ENCODE data around the gene KRT79.
A peak's percentile ranks its signal among the peaks of the same experiment; 100 is the strongest.
"Not testable (repeated sequence)": the region's sequence is repeated elsewhere in the genome, so short reads cannot be mapped to it uniquely, and the experiment has no call there.

Gene KRT79

DNA sequence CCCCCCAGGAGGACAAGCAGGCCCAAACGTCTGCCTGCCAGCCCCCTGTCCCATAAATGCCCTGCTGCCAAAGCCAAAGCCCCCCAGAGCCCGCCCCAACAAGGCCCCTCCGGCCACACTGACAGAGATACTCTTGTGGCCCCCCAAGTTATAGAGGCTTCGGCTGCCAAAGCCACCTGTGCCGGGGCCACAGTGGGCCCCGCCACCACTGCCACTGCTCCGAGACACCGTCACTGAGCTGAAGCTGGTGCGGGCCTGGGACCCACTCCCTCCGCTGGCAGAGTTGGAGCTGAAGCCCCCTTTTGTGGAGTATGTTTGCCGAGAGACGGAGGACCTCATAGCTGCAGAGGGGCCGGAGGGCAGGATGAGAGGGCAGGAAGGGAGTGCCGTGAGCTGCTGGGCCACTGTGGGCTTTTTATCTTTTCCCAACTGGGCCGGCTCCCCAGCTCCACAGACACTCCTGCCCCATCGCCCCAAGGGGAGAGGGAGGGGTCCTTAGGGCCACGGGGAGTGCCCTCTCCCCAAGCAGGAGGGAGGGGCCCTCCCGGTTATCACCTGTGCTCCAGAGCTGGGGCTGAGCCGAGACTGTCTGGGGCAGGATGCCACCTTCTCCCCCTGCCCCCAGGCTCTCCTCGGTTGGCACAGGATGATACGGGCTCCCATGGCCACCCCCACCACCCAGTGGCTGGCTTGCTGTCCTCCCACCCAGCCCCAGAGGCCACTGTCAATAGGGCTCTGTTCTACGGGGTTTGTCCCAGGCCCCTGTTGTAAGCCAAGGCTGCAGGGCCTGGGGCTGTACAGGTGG is at the start of gene KRT79:
TSS of gene KRT79 (minus strand) at position 390 of the 805 bp plus-strand sequence. CDS start at position 339, 51 bp downstream.
- DNase-seq (ENCODE audit: low spot score): no peak

DNA sequence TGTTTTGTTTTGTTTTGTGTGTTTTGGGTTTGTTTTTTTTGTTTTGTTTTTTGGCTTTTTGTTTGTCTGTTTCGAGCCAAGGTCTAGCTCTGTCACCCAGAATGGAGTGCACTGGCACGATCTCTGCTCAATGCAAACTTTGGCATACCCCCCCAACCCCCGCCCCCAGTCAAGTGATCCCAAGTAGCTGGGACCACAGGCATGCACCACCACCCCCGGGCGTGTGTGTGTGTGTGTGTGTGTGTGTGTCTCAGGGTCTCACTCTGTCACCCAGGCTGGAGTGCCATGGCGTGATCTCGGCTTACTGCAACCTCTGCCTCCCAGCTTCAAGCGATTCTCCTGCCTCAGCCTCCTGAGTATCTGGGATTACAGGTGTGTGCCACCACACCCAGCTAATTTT is 46.4 kb upstream of the KRT79 start:
- DNase-seq (ENCODE audit: low spot score): not testable (repeated sequence)

DNA sequence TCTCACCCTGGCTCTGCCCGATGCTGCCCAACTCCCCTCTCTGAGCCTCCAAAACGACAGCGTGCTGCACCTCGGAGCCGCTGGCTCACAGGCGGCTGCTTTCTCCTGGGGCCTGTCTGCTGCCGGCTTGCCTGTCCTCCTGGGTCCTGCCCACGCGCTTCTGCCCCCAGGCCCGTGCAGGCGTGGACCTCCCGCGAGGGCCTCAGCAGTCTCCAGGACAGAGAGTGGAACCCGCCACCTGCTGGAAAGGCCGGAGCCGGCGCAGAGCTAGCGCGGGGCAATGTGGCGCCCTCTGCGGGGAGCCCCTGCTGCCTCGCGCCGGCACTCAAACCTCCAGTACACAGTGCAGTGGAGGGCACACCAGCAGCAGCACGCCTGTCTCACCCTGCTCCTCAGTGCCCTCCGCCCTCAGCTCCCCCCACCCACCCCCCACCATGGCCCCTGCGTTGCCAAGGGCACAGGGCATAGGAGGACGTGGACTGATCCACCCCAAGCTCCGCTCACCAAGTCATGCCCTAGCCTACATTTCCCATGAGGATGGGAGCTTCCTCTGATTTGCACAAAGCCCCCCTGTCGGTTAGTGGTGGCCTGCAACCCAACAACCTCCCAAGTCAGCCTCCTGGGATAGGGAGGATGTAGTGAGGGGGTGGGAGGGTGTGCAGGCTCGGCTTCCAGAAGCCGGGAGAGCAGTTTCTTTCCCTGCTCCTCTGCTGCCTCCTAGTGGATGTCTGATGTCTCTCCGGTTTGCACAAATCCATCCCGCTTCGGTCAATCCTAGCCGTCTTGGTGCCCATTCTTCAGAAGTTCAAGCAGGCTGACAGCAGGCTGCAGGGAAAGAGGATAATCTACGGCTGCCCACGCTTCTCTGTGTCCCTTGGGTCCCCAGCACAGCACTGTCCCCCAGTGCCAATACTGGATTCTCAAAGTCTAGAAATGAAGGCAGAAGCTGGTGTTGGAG is 45.6 kb upstream of the KRT79 start:
- DNase-seq (ENCODE audit: low spot score): peak; percentile 85

DNA sequence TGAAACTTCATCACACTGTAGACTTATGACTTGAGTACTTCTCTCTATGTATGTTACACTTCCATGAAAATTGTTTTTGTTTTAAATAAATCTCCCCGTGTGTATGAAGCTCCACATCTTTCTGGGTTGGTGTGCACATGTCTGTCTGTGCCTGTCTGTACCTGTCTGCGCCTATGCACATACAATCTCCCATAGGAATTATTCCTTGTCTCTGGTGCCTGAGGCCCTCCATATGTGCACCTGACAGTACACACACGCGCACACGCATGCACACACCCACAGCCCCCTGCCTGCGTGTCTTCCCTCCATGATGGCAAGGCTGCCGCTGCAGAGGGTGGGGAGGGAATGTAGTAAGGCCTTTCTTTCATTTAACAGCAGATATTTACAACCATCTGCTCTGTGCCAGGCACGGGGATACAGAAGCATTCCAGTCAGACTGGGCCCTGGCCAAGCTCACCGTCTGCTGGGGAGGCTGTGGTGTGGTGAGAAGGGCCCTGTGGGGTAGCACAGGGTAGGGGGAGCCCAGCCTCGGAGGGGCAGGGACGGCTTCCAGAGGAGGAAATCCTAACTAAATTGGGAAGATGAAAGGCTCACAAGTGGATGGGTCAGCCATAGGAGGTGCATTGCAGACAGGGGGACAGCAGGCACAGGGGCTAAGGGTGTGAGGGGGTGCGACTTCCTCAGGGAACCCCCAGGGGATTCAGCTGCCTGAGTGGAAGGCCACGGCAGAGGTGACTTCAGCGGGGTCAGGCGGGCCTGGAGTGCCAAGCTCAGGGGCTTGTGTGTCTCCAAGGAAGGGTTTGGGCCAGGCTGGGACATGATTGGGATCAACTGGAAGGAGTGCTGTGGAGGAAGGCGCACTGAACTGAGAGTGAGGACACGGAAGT is 44.6 kb upstream of the KRT79 start:
- DNase-seq (ENCODE audit: low spot score): no peak

GRCh38 chr12:52877242-52877641 is 43.1 kb upstream of the KRT79 start:
- no peak for DNase-seq (ENCODE audit: low spot score)

DNA sequence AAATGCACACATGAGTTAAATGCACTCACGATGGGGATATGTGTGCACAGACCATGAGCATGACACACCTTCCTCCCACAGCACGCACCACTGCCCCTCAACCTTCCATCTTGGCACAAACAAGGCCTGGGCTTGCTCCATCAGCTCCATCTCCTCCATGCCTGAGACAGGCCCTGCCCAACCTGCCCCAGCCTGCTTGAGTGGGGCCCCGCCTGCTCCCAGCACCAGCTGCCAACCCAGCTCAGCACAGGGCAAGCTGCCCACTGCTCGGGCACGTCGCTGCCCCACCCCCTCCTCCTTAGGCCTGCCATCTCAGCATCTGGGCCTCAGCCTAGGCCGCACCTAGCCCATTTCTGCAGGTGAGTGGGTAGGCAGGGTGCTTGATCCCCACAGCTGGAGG is 42.3 kb upstream of the KRT79 start:
- peak; percentile 85 for DNase-seq (ENCODE audit: low spot score)

DNA sequence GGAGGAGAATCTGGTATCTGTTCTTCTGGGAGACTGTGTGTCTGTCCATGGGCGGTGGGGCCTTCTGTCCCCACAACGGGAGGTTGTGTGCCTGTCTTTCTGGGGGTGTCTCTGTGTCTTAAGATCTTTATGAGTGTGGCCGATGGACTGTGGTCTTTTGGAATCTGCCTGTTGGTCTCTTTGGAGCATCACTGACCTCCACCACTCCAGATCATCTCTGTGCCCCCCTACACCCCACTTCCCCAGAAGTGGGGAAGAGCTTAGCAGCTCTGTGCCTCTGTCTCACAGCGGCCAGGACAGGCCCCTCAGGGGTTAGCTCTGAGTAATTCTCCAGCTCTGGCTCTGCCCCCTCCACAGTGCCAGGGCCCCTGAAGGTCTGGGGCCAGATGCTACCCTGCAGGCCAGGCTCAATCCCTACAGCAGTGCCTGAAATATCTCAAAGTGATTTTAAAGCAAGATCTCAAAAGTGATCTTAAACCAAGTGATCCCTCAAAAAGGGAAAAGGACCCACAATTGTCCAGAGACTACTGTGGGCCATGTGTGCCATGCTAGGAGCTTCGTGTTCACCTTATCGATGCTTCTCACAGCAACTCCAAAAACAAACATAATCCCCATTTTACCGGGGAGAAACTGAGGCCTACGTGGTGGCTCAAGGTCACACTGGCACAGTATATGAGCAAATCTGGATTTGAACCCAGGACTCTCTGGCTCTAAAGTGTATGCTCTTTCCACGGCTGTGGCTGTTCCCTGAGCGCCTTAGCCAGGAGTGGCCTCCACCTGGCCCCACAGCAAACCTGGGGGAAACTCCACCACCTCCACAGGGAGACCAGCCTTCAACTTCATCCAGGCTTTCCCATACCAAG is 40.7 kb upstream of the KRT79 start:
- no peak for DNase-seq (ENCODE audit: low spot score)

GRCh38 chr12:52873832-52874572 is 39.9 kb upstream of the KRT79 start:
- DNase-seq (ENCODE audit: low spot score): peak; percentile 91

- no peak for DNase-seq (ENCODE audit: low spot score)
These were observed 39.4 kb upstream of the KRT79 start for GRCh38 chr12:52873513-52873831.

- DNase-seq (ENCODE audit: low spot score): no peak
These were observed 38.7 kb upstream of the KRT79 start for GRCh38 chr12:52872644-52873389.

- DNase-seq (ENCODE audit: low spot score): peak; percentile 78
These were observed 37.4 kb upstream of the KRT79 start for GRCh38 chr12:52871291-52872039.

- peak; percentile 51 for DNase-seq (ENCODE audit: low spot score)
These were observed 36.5 kb upstream of the KRT79 start for GRCh38 chr12:52870361-52871290.

GRCh38 chr12:52867642-52868041 is 33.5 kb upstream of the KRT79 start:
- no peak for DNase-seq (ENCODE audit: low spot score)

GRCh38 chr12:52867152-52867551 is 33.0 kb upstream of the KRT79 start:
- no peak for DNase-seq (ENCODE audit: low spot score)

GRCh38 chr12:52865090-52865944 is 31.2 kb upstream of the KRT79 start:
- peak; percentile 80 for DNase-seq (ENCODE audit: low spot score)

DNA sequence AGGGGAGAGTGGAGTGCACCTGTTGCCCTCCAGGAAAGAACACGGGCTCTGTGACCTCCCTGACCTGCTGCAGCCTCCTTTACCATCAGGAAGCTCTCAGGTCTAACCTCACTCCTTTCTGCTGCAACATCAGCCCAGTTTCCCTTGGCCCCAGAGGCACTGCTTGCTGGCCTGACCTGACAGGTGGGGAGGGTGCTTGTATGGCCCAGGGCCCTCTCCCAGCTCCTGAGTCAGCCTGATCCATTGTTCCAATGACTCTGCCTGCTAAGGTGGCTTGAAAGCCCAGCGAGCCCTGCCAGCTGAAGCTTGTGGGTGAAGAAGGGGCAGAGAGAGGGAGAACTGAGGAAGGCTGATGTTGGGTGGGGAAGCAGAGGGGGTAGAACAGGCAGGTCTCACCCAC is 27.9 kb upstream of the KRT79 start:
- DNase-seq (ENCODE audit: low spot score): no peak

GRCh38 chr12:52861511-52861910 is 27.4 kb upstream of the KRT79 start:
- no peak for DNase-seq (ENCODE audit: low spot score)

Data from kidney tubule cell (primary cell).